Measurements from ENCODE around the gene TNFSF9. TPM values are rescaled to one million over a fixed set of nuclear protein-coding genes. Genes with fewer than 3 reads are reported as not detected.

The TNFSF9 gene
- total RNA-seq, 1 donor from 2014 or later: 3.0 TPM

DNA sequence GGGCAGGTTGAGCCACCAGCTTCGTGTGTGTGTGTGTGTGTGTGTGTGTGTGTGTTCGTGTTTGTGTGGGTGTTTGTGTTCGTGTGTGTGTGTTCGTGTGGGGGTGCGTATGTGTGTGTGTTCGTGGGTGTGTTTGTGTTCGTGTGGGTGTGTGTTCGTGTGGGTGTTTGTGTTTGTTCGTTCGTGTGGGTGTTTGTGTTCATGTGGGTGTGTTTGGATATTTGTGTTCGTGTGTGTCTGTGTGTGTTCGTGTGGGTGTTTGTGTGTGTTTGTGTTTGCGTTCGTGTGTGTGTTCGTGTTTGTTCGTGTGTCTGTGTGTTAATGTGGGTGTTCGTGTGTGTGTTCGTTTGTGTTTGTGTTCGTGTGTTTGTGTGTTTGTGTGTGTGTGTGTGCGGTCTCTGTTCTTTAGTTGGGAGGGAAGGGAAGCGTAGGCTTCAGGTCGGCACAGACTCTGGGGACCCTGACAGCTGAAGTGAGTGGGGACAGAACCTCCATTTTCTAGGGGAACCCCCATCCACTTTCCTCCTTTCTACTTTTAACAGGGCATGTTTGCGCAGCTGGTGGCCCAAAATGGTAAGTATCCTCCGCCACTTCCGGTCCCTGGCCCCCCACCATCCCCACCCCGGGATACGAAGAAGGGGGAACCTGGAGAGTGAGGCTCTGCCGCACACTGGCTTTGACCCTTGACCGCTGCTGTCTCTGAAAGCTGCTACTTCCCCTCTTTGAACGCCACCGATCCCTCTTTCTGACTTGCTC is 1.6 kb downstream of the TNFSF9 start:
- Mint-ChIP-seq H3K9me3 (ENCODE audit: unreplicated experiment) (peaks cover 25% of the 10 kb centered on the region), H3K27me3 (ENCODE audit: unreplicated experiment) (peaks cover 24% of the 10 kb centered on the region), H3K4me3 (ENCODE audit: unreplicated experiment) (peak overlapping the region; percentile 85), H3K27ac (ENCODE audit: unreplicated experiment) (peak overlapping the region; percentile 48), H3K36me3 (ENCODE audit: low read depth, unreplicated experiment) (peaks cover 31% of the 10 kb centered on the region), H3K4me1 (ENCODE audit: unreplicated experiment) (peaks cover 27% of the 10 kb centered on the region)
- TF ChIP-seq, protein P1, sequence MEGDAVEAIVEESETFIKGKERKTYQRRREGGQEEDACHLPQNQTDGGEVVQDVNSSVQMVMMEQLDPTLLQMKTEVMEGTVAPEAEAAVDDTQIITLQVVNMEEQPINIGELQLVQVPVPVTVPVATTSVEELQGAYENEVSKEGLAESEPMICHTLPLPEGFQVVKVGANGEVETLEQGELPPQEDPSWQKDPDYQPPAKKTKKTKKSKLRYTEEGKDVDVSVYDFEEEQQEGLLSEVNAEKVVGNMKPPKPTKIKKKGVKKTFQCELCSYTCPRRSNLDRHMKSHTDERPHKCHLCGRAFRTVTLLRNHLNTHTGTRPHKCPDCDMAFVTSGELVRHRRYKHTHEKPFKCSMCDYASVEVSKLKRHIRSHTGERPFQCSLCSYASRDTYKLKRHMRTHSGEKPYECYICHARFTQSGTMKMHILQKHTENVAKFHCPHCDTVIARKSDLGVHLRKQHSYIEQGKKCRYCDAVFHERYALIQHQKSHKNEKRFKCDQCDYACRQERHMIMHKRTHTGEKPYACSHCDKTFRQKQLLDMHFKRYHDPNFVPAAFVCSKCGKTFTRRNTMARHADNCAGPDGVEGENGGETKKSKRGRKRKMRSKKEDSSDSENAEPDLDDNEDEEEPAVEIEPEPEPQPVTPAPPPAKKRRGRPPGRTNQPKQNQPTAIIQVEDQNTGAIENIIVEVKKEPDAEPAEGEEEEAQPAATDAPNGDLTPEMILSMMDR (IDR thresholded peaks at IDR 0.05; ENCODE audit: unreplicated experiment): no peak
- DNase-seq (ENCODE audit: low spot score): no peak

- Mint-ChIP-seq H3K4me3 (ENCODE audit: unreplicated experiment) (peak overlapping the region; percentile 84), H3K9me3 (ENCODE audit: unreplicated experiment) (peaks cover 21% of the 10 kb centered on the region), H3K27me3 (ENCODE audit: unreplicated experiment) (peaks cover 24% of the 10 kb centered on the region), H3K36me3 (ENCODE audit: low read depth, unreplicated experiment) (peaks cover 31% of the 10 kb centered on the region), H3K4me1 (ENCODE audit: unreplicated experiment) (peaks cover 27% of the 10 kb centered on the region), H3K27ac (ENCODE audit: unreplicated experiment) (peak overlapping the region; percentile 48)
- DNase-seq (ENCODE audit: low spot score): no peak
- TF ChIP-seq, protein P1 (IDR thresholded peaks at IDR 0.05; ENCODE audit: unreplicated experiment): no peak
These were observed 2.1 kb downstream of the TNFSF9 start for GRCh38 chr19:6533000-6533328.

DNA sequence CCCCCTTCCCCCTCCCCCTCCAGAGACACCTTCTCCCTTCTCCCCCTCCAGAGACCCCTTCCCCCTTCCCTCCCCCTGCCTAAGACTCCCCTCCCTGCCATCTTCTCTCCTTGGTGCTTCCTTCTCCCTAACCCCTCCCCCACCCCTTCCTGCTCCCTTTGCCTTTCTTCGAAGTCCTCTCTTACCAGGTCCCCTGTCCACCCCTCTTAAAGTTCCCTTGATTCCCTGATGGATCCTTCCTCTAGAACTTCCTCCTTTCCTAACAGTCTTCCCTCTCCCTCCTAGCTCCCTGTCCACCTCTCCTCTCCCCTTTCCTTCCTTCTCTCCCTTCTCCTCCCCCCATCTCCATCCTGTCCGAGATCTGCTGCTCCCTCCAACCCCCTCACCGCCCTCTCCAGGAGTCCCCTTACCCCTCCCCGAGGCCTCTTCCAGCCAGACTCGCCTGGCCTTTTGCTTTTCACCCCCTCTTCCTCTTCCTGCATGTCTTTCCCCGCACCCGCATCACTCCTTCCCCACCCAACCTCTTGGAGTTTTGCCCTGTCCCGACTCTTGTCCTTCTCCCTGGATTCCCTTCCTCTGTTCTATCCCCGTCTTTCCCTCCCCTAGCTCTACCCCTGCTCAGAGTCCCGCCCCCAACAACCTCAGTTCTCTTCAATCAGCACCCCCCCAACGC is 3.1 kb downstream of the TNFSF9 start:
- TF ChIP-seq, protein P1 (IDR thresholded peaks at IDR 0.05; ENCODE audit: unreplicated experiment): no peak
- H3K4me3 Mint-ChIP-seq (ENCODE audit: unreplicated experiment): no peak overlapping the region
- H3K27ac Mint-ChIP-seq (ENCODE audit: unreplicated experiment): no peak overlapping the region
- peaks cover 31% of the 10 kb centered on the region for H3K36me3 Mint-ChIP-seq (ENCODE audit: low read depth, unreplicated experiment)
- peaks cover 24% of the 10 kb centered on the region for H3K27me3 Mint-ChIP-seq (ENCODE audit: unreplicated experiment)
- DNase-seq (ENCODE audit: low spot score): no peak
- peaks cover 27% of the 10 kb centered on the region for H3K4me1 Mint-ChIP-seq (ENCODE audit: unreplicated experiment)
- peaks cover 21% of the 10 kb centered on the region for H3K9me3 Mint-ChIP-seq (ENCODE audit: unreplicated experiment)

GRCh38 chr19:6534451-6535093 is 3.7 kb downstream of the TNFSF9 start:
- Mint-ChIP-seq H3K36me3 (ENCODE audit: low read depth, unreplicated experiment) (peaks cover 26% of the 10 kb centered on the region), H3K27ac (ENCODE audit: unreplicated experiment) (no peak overlapping the region), H3K27me3 (ENCODE audit: unreplicated experiment) (peaks cover 20% of the 10 kb centered on the region), H3K4me1 (ENCODE audit: unreplicated experiment) (peaks cover 24% of the 10 kb centered on the region), H3K4me3 (ENCODE audit: unreplicated experiment) (no peak overlapping the region), H3K9me3 (ENCODE audit: unreplicated experiment) (peaks cover 19% of the 10 kb centered on the region)
- DNase-seq (ENCODE audit: low spot score): no peak
- TF ChIP-seq, protein P1 (IDR thresholded peaks at IDR 0.05; ENCODE audit: unreplicated experiment): no peak

Measured in endothelial cell (in vitro differentiated cells).